ENCODE measurements around the gene GRID2.

DNA sequence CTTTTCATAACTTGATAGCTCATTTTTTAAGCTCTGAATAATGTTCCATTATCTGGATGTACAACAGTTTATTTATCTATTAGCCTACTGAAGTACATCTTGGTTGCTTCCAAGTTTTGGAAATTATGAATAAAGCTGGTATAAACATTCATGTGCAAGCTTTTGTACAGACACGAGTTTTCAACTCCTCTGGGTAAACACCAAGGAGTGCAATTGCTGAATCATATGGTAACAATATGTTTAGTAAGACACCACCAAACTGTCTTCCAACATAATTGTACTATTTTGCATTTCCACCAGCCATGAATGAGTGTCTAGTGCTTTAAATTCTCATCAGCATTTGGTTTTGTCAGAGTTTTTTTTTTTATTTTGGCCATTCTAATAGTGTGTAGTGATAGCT is 1258.1 kb downstream of the GRID2 start:
- TF ChIP-seq CTCF (IDR thresholded peaks at IDR 0.05) (no peak), POLR2A (IDR thresholded peaks at IDR 0.05) (no peak)
